Neural cell (in vitro differentiated cells): ENCODE measurements around the gene NPS. TPM values are rescaled to one million over a fixed set of nuclear protein-coding genes. Genes with fewer than 3 reads are reported as not detected.

Experiments
- H2AFZ ChIP-seq: fragments of 200-600, 300-800 bp; sonication (generic), shearing (Covaris generic); 2 replicates; pipeline ENCODE4 v1.6.0; 2014; ENCODE audit warnings: low read depth, mild to moderate bottlenecking, antibody characterized with exemption, low read length, moderate library complexity
- H3F3A ChIP-seq: fragments of 200-600 bp; shearing (Covaris generic); 2 replicates; pipeline ENCODE4 v1.6.1; 2016; ENCODE audit warnings: mild to moderate bottlenecking, moderate library complexity, mixed read lengths, antibody characterized with exemption, low read length; ENCODE audit not compliant: insufficient read depth, poor library complexity, severe bottlenecking
- H3K27ac ChIP-seq: fragments of 200-600, 300-800 bp; sonication (generic), shearing (Covaris generic); 2 replicates; pipeline ENCODE4 v1.5.1; 2014; ENCODE audit warnings: mild to moderate bottlenecking, low read length, moderate library complexity
- H3K27me3 ChIP-seq: fragments of 300-800, 200-600 bp; sonication (generic), shearing (Covaris generic); 2 replicates; pipeline ENCODE4 v1.6.0; 2014; ENCODE audit warnings: mild to moderate bottlenecking, low read depth, low read length, moderate library complexity; ENCODE audit not compliant: insufficient read depth
- H3K36me3 ChIP-seq: fragments of 300-800, 200-600 bp; sonication (generic), shearing (Covaris generic); 2 replicates; pipeline ENCODE4 v1.5.1; 2014; ENCODE audit warnings: mild to moderate bottlenecking, antibody characterized with exemption, low read length, moderate library complexity; ENCODE audit not compliant: insufficient read depth
- H3K4me2 ChIP-seq: fragments of 300-800, 200-600 bp; sonication (generic), shearing (Covaris generic); 2 replicates; pipeline ENCODE4 v1.6.0; 2014; ENCODE audit warnings: mild to moderate bottlenecking, low read length
- H3K4me3 ChIP-seq: fragments of 300-800, 200-600 bp; sonication (generic), shearing (Covaris generic); 2 replicates; pipeline ENCODE4 v1.5.1; 2014; ENCODE audit warnings: mild to moderate bottlenecking, low read length, moderate library complexity
- H3K79me2 ChIP-seq: fragments of 200-600 bp; shearing (Covaris generic); replicated peaks from 2 replicates; pipeline ENCODE4 v1.6.0; 2014; ENCODE audit warnings: mild to moderate bottlenecking, low read length, moderate library complexity; ENCODE audit not compliant: insufficient read depth
- H3K9ac ChIP-seq: fragments of 300-800, 200-600 bp; sonication (generic), shearing (Covaris generic); 2 replicates; pipeline ENCODE4 v1.6.1; 2016; ENCODE audit warnings: mild to moderate bottlenecking, low read length, mixed read lengths
- H3K9me2 ChIP-seq: fragments of 200-600 bp; shearing (Covaris generic); 2 replicates; pipeline ENCODE4 v1.6.1; 2016; ENCODE audit warnings: mild to moderate bottlenecking, low read length, mixed read lengths; ENCODE audit not compliant: insufficient read depth
- H3K9me3 ChIP-seq: fragments of 200-600, 300-800 bp; sonication (generic), shearing (Covaris generic); 2 replicates; pipeline ENCODE4 v1.6.1; 2016; ENCODE audit warnings: mild to moderate bottlenecking, mixed run types, low read length, moderate library complexity, mixed read lengths
- H4K20me1 ChIP-seq: fragments of 200-600 bp; shearing (Covaris generic); 2 replicates; pipeline ENCODE4 v1.6.1; 2016; ENCODE audit warnings: mild to moderate bottlenecking, mixed run types; ENCODE audit not compliant: insufficient read depth
- EP300 ChIP-seq: fragments of 450-650 bp; conservative IDR thresholded peaks from 2 replicates; pipeline ENCODE4 v1.6.1; 2014; ENCODE audit warnings: antibody characterized with exemption, mild to moderate bottlenecking, moderate library complexity; ENCODE audit not compliant: poor library complexity, severe bottlenecking
- EZH2 ChIP-seq: fragments of 200-600, 300-800 bp; shearing (Covaris generic), sonication (generic); IDR thresholded peaks from 2 replicates; pipeline ENCODE4 v1.6.1; 2014; ENCODE audit warnings: antibody characterized with exemption, low read length, borderline replicate concordance, mild to moderate bottlenecking; ENCODE audit not compliant: insufficient read depth, poor library complexity, severe bottlenecking
- MXI1 ChIP-seq: fragments of 450-650 bp; conservative IDR thresholded peaks from 2 replicates; pipeline ENCODE4 v1.6.1; 2014; ENCODE audit warnings: antibody characterized with exemption, mild to moderate bottlenecking; ENCODE audit not compliant: poor library complexity, severe bottlenecking
- POLR2AphosphoS5 ChIP-seq: IDR thresholded peaks from 2 replicates; pipeline ENCODE4 v1.6.1; 2012
- RAD21 ChIP-seq: fragments of 450-650 bp; conservative IDR thresholded peaks from 2 replicates; pipeline ENCODE4 v1.6.1; 2014; ENCODE audit warnings: antibody characterized with exemption, mild to moderate bottlenecking, moderate library complexity
- SMC3 ChIP-seq: fragments of 450-650 bp; conservative IDR thresholded peaks from 2 replicates; pipeline ENCODE4 v1.6.1; 2014; ENCODE audit warnings: antibody characterized with exemption, mild to moderate bottlenecking, moderate library complexity; ENCODE audit not compliant: poor library complexity
- TAF1 ChIP-seq: IDR thresholded peaks from 2 replicates; pipeline ENCODE4 v1.6.1; 2012; ENCODE audit warnings: low read depth
- polyA plus RNA-seq: library from polyadenylated mRNA; depleted of rRNA; stranded (reverse); fragments of >200 nt; gene quantifications from 2 replicates; pipeline ENCODE4 v1.2.3, GENCODE V29; 2014
- TF ChIP-seq, protein P1 (sequence below): fragments of 450-650 bp; IDR thresholded peaks from 2 replicates; pipeline ENCODE4 v1.5.1; 2014; ENCODE audit warnings: antibody characterized with exemption, mild to moderate bottlenecking, moderate library complexity; ENCODE audit not compliant: poor library complexity, severe bottlenecking
- TF ChIP-seq, protein P2 (sequence below): IDR thresholded peaks from 2 replicates; pipeline ENCODE4 v1.6.1; 2012; ENCODE audit warnings: borderline replicate concordance

Gene NPS
- polyA plus RNA-seq, 1 donor from 2014 or later = not detected

DNA sequence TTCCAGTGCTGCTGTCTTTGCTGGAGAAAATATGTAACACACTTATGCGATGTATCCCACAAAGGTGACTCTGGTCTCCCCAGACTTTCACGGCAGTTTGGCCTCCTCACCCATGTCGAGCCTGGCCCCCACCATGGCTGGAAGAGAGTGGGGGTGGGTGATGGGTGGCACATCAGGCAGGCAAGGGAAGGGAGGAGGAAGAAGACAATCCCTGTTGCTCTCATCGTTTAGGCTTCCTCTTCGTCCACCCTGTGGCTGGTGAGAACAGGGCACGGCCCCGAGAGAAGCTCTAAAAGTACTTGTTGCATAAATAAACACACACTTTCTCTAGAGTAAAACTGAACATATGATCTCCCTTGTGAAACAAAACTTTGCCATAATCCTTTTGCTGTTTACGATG, 11.2 kb upstream of the NPS start:
- Histone ChIP-seq H2AFZ (no peak overlapping the region), H3K9me3 (no peaks in the 10 kb centered on the region), H3K4me3 (no peak overlapping the region), H3K79me2 (no peaks in the 10 kb centered on the region), H3K9me2 (no peaks in the 10 kb centered on the region), H3K36me3 (no peaks in the 10 kb centered on the region), H3K27ac (no peak overlapping the region), H3F3A (no peaks in the 10 kb centered on the region), H3K9ac (no peak overlapping the region), H3K27me3 (no peaks in the 10 kb centered on the region), H3K4me2 (no peak overlapping the region), H4K20me1 (no peaks in the 10 kb centered on the region)
- TF ChIP-seq EP300 = no peak
- TF ChIP-seq EZH2 = no peak
- no peak for TF ChIP-seq TAF1
- TF ChIP-seq, protein P1, sequence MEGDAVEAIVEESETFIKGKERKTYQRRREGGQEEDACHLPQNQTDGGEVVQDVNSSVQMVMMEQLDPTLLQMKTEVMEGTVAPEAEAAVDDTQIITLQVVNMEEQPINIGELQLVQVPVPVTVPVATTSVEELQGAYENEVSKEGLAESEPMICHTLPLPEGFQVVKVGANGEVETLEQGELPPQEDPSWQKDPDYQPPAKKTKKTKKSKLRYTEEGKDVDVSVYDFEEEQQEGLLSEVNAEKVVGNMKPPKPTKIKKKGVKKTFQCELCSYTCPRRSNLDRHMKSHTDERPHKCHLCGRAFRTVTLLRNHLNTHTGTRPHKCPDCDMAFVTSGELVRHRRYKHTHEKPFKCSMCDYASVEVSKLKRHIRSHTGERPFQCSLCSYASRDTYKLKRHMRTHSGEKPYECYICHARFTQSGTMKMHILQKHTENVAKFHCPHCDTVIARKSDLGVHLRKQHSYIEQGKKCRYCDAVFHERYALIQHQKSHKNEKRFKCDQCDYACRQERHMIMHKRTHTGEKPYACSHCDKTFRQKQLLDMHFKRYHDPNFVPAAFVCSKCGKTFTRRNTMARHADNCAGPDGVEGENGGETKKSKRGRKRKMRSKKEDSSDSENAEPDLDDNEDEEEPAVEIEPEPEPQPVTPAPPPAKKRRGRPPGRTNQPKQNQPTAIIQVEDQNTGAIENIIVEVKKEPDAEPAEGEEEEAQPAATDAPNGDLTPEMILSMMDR = no peak
- TF ChIP-seq, protein P2, sequence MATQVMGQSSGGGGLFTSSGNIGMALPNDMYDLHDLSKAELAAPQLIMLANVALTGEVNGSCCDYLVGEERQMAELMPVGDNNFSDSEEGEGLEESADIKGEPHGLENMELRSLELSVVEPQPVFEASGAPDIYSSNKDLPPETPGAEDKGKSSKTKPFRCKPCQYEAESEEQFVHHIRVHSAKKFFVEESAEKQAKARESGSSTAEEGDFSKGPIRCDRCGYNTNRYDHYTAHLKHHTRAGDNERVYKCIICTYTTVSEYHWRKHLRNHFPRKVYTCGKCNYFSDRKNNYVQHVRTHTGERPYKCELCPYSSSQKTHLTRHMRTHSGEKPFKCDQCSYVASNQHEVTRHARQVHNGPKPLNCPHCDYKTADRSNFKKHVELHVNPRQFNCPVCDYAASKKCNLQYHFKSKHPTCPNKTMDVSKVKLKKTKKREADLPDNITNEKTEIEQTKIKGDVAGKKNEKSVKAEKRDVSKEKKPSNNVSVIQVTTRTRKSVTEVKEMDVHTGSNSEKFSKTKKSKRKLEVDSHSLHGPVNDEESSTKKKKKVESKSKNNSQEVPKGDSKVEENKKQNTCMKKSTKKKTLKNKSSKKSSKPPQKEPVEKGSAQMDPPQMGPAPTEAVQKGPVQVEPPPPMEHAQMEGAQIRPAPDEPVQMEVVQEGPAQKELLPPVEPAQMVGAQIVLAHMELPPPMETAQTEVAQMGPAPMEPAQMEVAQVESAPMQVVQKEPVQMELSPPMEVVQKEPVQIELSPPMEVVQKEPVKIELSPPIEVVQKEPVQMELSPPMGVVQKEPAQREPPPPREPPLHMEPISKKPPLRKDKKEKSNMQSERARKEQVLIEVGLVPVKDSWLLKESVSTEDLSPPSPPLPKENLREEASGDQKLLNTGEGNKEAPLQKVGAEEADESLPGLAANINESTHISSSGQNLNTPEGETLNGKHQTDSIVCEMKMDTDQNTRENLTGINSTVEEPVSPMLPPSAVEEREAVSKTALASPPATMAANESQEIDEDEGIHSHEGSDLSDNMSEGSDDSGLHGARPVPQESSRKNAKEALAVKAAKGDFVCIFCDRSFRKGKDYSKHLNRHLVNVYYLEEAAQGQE = no peak
- TF ChIP-seq SMC3 = no peak
- no peak for TF ChIP-seq MXI1
- no peak for TF ChIP-seq POLR2AphosphoS5
- no peak for TF ChIP-seq RAD21

DNA sequence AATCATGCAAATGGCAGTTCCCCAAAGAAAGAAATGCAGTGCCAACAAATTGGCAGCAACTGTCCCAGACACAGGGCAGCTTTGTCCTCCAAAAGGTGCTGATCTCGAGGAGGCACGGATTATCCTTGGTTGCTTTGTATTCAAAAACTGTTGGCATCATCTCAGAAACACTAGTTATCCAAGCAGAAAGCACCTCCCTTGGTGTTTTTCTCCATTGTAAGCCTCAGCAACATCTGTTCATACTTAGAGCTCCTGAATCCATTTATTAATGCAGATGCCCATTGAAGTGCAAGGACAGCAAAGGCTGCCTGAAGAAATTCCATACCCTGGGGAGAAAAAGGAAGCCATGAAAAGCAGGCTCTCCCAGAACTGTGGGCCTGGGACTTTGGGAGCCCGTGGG, 1.1 kb upstream of the NPS start:
- TF ChIP-seq RAD21 (no peak), POLR2AphosphoS5 (no peak), SMC3 (no peak), TAF1 (no peak)
- TF ChIP-seq, protein P1 = no peak
- H3K27me3 ChIP-seq = no peaks in the 10 kb centered on the region
- H3K4me2 ChIP-seq = no peak overlapping the region
- no peaks in the 10 kb centered on the region for H3K36me3 ChIP-seq
- no peaks in the 10 kb centered on the region for H3K79me2 ChIP-seq
- H3F3A ChIP-seq = no peaks in the 10 kb centered on the region
- H3K4me3 ChIP-seq = no peak overlapping the region
- H3K9me2 ChIP-seq = no peaks in the 10 kb centered on the region
- H3K9me3 ChIP-seq = no peaks in the 10 kb centered on the region
- H3K9ac ChIP-seq = no peak overlapping the region
- H4K20me1 ChIP-seq = no peaks in the 10 kb centered on the region
- no peak overlapping the region for H2AFZ ChIP-seq
- no peak overlapping the region for H3K27ac ChIP-seq
